GM19023 (cell line): ENCODE data around the gene RSPRY1.

Source experiments
- ATAC-seq: cut with Tn5 transposase; IDR thresholded peaks from one replicate; pipeline ENCODE4 v1.9.1; 2021; ENCODE audit warnings: mild to moderate bottlenecking, moderate library complexity; ENCODE audit not compliant: unreplicated experiment

RSPRY1 gene

GRCh38 chr16:57216968-57217367, 30.8 kb downstream of the RSPRY1 start:
- no peak for ATAC-seq

GRCh38 chr16:57223057-57223456, 36.9 kb downstream of the RSPRY1 start:
- ATAC-seq, result no peak

GRCh38 chr16:57224651-57225335, 38.7 kb downstream of the RSPRY1 start:
- ATAC-seq, result no peak

- ATAC-seq, result no peak
These were observed 39.8 kb downstream of the RSPRY1 start for GRCh38 chr16:57225978-57226377.

GRCh38 chr16:57226701-57227621, 40.8 kb downstream of the RSPRY1 start:
- no peak for ATAC-seq

GRCh38 chr16:57229079-57229478, 43.0 kb downstream of the RSPRY1 start:
- ATAC-seq, result no peak

- no peak for ATAC-seq
These were observed 45.8 kb downstream of the RSPRY1 start for GRCh38 chr16:57231821-57232350.

GRCh38 chr16:57233944-57234706, 48.0 kb downstream of the RSPRY1 start:
- ATAC-seq, result no peak

- ATAC-seq, result no peak
These were observed 48.6 kb downstream of the RSPRY1 start for GRCh38 chr16:57234707-57235092.

- no peak for ATAC-seq
These were observed 49.2 kb downstream of the RSPRY1 start for GRCh38 chr16:57235128-57236021.

GRCh38 chr16:57236022-57236350, 49.9 kb downstream of the RSPRY1 start:
- ATAC-seq, result no peak

GRCh38 chr16:57238682-57239081, 52.6 kb downstream of the RSPRY1 start:
- ATAC-seq, result no peak

GRCh38 chr16:57239107-57239506, 53.0 kb downstream of the RSPRY1 start:
- no peak for ATAC-seq

- no peak for ATAC-seq
These were observed 54.7 kb downstream of the RSPRY1 start for GRCh38 chr16:57240851-57241250.

- ATAC-seq, result no peak
These were observed 56.5 kb downstream of the RSPRY1 start for GRCh38 chr16:57242650-57243049.

GRCh38 chr16:57244463-57244766, 58.3 kb downstream of the RSPRY1 start:
- peak; percentile 22 for ATAC-seq

- ATAC-seq, result peak; percentile 92
These were observed 58.8 kb downstream of the RSPRY1 start, which contains the start of gene ARL2BP for GRCh38 chr16:57244767-57245471. TSS of gene ARL2BP (plus strand) at chr16:57245259. CDS start at chr16:57245368, 109 bp downstream.

GRCh38 chr16:57245472-57246113, 59.5 kb downstream of the RSPRY1 start:
- peak; percentile 23 for ATAC-seq

- no peak for ATAC-seq
These were observed 65.2 kb downstream of the RSPRY1 start for GRCh38 chr16:57251352-57251751.
